H1 (cell line): ENCODE measurements around the gene OBSCN. TPM values are rescaled to one million over a fixed set of nuclear protein-coding genes. Genes with fewer than 3 reads are reported as not detected.

Experiments
- CEBPB ChIP-seq: IDR thresholded peaks from 2 replicates; pipeline ENCODE4 v1.6.1; 2012; ENCODE audit warnings: low read depth, low read length
- CREB1 ChIP-seq: IDR thresholded peaks from 2 replicates; pipeline ENCODE4 v1.6.1; 2012; ENCODE audit warnings: inconsistent platforms
- EP300 ChIP-seq, 2 experiments: IDR thresholded peaks; 1 replicate in 1 of 2; 2 replicates in 1 of 2; pipeline ENCODE4 v1.6.1; 2011 to 2012; ENCODE audit warnings: low read depth in 2 of 2, low read length in 2 of 2, mild to moderate bottlenecking in 2 of 2, borderline replicate concordance in 1 of 2, inconsistent platforms in 1 of 2, moderate library complexity in 1 of 2
- HDAC2 ChIP-seq, 2 experiments: fragments of 300-600 bp in 1 of 2; sonication (generic) in 1 of 2; IDR thresholded peaks; 2 replicates each; pipeline ENCODE4 v1.6.1; 2011 to 2012; ENCODE audit warnings: low read depth in 2 of 2, low read length in 2 of 2, mild to moderate bottlenecking in 2 of 2, moderate library complexity in 2 of 2, borderline replicate concordance in 1 of 2, inconsistent platforms in 1 of 2
- RAD21 ChIP-seq, 2 experiments: IDR thresholded peaks in 1 of 2; conservative IDR thresholded peaks in 1 of 2; 2 replicates each; pipeline ENCODE4 v1.6.1; 2011; ENCODE audit warnings: low read depth in 2 of 2, low read length in 2 of 2, improper control_type of control experiment in 1 of 2, inconsistent platforms in 1 of 2, mild to moderate bottlenecking in 1 of 2, moderate library complexity in 1 of 2
- SAP30 ChIP-seq: fragments of 300-600 bp; sonication (generic); IDR thresholded peaks from 2 replicates; pipeline ENCODE4 v1.7.1; 2012; ENCODE audit warnings: low read length, moderate library complexity, mild to moderate bottlenecking, inconsistent platforms; ENCODE audit not compliant: insufficient read depth, insufficient replicate concordance
- polyA plus RNA-seq, 7 experiments: library from polyadenylated mRNA; depleted of rRNA in 3 of 7; stranded (reverse) in 5 of 7; unstranded in 2 of 7; fragments of >200 nt in 5 of 7; fragments of 200-250 nt in 2 of 7; gene quantifications; 1 replicate in 5 of 7; 2 replicates in 1 of 7; 4 replicates in 1 of 7; pipeline versions ENCODE4 v1.2.1 to v1.2.3, GENCODE V29; 2011 to 2013; ENCODE audit warnings: missing spikeins in 2 of 7, mixed read lengths in 2 of 7
- total RNA-seq: library from RNA; stranded (reverse); fragmentation: NEBNext Ultra II Directional; extraction: Animal tissue kit (Norgen Biotek cat#: 25700); gene quantifications from 2 replicates; pipeline ENCODE4 v1.2.1, GENCODE V29; 2021

OBSCN gene
- total and polyA plus RNA-seq, 2 of the 8 experiments (the other 6 are each of a cell fraction or from before 2014, with no cell fraction given) = 7.5 to 28.4 TPM

- no peak for TF ChIP-seq HDAC2 (IDR thresholded peaks at IDR 0.05; ENCODE audit: borderline replicate concordance in 1 of 2, low read depth in 2 of 2, low read length in 2 of 2)
- no peak for TF ChIP-seq CREB1
- TF ChIP-seq CEBPB = no peak
- no peak for TF ChIP-seq RAD21 (IDR thresholded peaks at IDR 0.05 in 1 of 2, conservative IDR thresholded peaks at IDR 0.05 in 1 of 2; ENCODE audit: low read depth in 2 of 2, low read length in 2 of 2)
- no peak for TF ChIP-seq EP300 (IDR thresholded peaks at IDR 0.05; ENCODE audit: borderline replicate concordance in 1 of 2, low read depth in 2 of 2, low read length in 2 of 2)
- TF ChIP-seq SAP30 = no peak
Observed at GRCh38 chr1:228365271-228366061, 157.6 kb downstream of the OBSCN start (continued).
